Activated CD8-positive, alpha-beta memory T cell treated with anti-CD3 and anti-CD28 coated beads for 48 hours (primary cell): ENCODE data around the gene PKHD1.
"Not testable (repeated sequence)": the region's sequence is repeated elsewhere in the genome, so short reads cannot be mapped to it uniquely, and the experiment has no call there.

Experiments
- DNase-seq, 3 experiments: peaks; one replicate each; pipeline ENCODE4 v3.0.0-alpha.2; 2020; ENCODE audit warnings: low read depth in 2 of 3, low spot score in 2 of 3

PKHD1 gene

DNA sequence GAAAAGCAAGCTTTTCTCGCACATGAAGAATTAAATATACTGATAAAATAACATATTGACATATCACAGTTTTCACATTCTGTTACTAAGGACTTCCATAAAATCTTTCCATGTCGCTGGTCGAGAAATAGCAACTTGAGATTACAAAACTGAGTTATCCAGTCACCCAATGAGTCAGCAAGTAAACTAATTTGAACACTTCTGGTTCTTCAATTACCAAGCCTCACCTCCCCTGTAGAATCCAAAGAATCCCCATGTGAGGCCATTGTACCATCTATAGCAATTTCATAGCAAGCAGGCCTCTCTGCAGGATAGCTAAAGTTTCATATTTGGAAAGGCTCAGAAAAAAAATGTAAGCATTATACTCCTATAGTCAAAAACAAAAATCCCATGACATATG is 87.3 kb downstream of the PKHD1 start:
- DNase-seq = no peak

DNA sequence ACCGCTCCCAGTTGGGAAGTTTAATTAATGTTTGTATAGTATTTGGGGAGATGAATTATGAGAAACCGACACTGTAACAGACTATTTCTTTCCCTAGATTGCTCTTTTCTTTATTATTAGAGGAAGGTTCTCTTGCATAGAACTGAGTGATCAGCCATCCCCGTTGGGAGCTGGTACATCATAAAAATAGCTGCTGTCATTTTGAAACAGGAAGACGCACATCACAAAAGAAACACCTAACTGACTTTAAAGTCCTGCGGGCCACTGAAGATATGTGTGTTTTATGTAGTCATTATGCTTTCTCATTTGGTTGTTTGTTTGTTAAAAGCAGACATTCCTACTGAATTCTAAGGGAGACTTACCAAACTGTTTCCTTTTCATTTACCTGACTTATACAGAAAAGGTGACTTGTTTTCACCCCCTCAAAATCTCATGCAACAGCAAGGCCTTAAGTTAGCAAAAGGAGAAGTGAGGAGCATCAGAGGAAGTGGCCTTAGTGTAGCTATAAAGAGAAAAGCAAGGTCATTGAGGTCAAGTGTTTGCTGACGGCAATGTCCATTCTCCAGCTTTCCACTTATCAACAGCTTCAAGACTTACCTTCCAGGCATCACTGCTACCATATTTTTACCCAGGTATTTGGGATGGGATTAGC is 91.0 kb downstream of the PKHD1 start:
- no peak for DNase-seq

DNA sequence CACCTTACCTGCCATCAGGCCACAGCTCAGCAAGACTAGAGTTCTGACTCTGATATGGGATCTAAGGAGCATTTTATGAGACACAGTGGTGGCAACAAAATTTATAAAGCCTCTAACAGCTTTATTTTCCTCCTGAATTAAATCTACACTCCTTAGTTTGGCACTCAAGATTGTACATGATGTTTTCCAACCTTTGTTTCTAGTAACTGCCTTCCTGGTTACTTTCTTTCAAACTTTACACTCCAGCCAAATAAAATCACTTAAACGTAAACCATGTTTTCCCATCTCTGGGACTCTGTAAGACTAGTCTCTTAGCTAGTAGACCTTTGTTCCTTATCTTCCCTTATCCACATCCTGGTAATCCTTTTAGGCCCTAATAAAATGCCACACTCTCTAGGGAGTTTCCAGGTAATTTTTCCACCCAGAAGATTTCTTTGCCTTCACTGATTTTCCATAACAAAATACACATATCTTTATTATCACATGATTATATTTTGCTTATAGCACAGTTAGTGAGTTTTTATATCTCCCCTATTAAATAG is 92.1 kb downstream of the PKHD1 start:
- DNase-seq = no peak

DNA sequence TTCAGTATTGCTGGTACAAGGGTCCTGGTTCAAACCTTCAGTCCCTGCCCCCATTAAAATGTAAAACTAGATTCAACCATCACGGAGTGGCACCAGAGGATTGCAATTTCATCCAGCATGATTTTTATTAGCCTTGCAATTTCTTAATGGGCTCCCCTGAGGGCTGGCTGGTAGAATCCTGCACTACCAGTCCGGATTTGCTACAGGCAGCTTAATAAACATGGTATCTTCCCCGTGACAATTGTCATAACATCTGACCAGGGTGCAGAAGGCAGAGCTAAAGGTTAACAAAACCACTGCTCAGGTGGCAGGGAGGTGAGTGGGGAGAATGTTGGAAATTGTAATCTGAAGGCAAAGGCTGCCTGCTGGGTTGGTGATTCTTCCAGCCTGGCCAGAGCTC is 94.5 kb downstream of the PKHD1 start:
- DNase-seq = no peak

DNA sequence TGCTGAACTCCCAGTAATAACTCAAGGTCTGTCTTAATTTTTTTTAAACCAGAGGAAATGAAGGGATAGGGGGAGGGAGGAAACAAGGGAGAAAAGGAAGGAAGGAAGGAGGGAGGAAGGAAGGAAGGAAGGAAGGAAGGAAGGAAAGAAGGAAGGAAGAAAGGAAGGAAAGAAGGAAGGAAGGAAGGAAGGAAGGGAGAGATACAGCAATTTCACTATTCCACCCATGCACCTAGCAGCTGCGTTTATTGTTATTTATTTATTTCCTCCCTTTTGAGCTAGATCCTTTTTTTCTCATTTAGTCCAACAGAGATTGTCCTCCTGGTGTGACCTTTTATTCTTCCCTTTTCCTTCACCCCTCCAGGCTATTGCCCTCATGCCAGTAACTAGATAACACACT is 97.6 kb downstream of the PKHD1 start:
- DNase-seq = no peak

DNA sequence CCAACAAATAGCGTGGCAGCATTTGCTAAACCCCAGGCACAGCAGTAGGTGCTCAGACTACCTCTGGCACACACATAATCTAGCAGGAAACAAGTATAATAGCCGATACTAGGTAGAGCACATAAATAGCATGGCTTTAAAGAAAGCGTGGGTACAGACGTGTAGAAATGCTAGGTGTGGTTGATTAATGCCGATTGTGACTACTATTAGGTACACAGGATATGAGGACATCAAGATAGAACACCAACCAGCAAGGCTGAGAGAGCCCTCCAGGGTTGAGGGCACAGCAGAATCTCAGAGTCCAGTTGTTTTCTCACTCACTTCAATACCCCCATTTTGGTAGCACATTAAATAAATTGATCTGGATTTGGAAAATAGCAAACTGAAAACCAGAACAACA is 100.5 kb downstream of the PKHD1 start:
- DNase-seq = no peak

DNA sequence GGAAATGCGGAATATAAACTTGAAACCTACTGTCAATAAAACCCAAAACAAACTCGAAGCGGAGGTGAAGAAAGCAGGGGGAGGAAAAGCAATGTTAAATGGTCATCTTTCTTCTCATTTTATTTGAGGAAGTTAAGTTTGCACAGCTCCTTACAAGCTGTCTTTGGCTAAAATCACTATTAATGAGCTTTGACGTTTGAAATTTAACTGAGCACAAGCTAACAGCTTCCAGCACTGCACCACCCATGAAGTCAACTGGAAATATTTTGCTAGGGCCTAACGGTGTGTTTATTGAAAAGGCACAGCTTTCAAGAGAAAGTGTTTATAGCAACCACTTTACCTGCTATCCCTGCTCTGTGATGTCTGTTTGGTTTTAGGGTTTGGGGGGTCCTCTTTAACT is 103.8 kb downstream of the PKHD1 start:
- no peak for DNase-seq

DNA sequence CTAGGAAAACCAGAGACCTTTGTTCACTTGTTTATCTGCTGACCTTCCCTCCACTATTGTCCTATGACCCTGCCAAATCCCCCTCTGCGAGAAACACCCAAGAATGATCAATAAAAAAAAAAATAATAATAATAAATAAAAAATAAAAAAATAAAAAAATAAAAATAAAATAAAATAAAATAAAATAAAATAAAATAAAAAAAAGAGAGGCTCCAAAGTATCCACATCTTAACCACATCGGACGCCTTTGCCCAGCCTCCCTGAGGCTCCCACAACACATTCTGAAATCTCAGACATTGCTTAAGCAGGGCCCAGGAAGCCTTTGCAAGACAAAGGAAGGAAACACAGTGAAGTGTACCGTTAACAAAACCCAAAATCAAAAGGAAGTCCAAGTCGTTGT is 104.7 kb downstream of the PKHD1 start:
- DNase-seq = not testable (repeated sequence)

DNA sequence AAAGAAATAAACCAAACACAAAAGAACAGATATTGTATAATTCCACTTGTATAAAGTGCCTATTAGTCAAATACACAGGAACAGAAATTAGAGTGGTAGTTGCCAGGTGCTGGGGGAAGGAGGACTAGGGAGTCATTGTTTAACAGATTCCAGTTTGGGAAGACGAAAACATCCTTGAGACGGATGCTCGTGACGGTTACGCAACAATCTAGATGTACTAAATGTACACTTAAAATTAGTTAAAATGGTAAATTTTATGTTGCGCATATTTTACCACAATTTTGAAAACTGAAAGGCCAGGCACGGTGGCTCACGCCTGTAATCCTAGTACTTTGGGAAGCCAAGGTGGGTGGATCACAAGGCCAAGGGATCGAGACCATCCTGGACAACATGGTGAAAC is 111.0 kb downstream of the PKHD1 start:
- DNase-seq = no peak

DNA sequence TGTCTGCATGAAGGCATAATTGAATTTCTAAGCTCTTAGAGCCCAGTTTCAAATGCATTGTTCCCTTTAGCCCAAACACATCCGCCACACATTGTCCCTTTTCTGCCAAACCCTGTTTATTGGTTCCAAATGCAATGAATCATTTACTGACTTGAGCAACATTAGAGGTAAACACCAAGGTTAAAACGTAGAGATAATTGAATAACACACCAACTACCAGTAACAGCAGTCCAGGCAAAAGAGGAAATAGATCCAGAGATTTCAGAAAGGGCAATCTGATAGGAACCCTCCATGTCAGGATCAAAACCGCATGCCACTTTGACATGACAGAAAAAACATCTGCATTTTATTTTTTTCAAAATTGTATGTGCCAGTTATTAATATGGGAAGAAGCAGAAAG is 114.8 kb downstream of the PKHD1 start:
- DNase-seq = no peak

DNA sequence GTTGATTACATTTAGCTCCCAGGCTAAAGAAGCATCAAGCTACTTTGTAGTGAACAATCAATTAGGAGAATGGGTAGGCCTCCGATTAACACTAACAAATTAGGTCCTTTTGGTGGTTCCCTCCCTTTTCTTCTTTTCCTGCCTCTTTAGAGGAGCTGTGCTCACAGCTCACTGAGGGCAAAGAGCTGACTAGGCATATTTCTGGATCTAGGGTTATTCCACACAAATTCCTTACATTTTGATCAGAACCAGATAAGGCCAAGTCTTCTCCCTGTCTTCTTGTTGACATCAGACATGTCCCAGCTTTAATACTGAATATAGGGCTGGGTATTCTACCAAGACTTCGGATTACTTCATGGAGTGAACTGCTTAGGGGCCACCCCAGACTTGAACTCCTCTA is 119.1 kb downstream of the PKHD1 start:
- DNase-seq = no peak

DNA sequence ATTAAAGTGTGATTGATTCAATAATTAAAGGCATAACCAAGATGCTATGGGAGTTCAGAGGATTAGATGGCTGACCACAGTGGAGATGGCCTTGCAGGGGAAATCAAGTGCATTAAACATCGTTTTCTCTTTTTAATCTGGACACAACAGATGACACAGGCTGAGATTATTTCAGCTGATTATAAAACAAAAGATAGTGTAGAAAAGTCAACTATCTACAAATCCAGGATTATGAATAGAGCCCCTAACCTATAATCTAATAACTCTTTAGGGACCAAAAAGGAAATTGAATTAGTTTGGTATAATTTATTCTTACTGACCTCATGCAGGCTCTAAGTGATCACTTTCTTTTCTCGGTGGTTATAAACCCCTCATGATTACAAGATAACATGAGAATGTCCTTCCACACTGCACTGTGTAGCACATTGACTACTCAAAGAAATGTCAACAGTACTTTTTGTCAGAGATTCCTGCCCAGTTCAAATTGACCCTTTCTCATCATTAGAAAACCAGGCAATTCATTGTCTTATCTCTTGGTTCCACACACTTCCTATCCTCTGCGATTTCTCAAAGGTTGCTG is 122.1 kb downstream of the PKHD1 start:
- DNase-seq = no peak

DNA sequence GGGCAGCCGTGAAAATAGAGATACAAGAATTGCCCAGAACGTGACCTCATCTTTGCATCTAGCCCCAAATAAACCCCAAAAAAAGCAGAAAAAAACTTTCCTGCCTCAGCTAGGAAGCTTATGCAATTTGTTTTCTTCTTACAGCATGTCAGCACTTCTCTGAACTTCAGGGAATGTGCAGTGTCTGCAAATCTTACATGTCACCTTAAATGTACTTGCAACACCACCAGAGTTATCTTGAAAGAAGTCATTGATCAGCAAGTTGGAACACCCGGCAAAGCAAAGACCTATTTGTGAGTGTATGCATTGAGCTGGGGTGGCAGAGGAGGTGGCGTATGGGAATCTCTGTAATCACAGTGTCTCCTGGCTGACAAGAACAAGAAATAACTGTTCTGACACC is 123.4 kb downstream of the PKHD1 start:
- no peak for DNase-seq

DNA sequence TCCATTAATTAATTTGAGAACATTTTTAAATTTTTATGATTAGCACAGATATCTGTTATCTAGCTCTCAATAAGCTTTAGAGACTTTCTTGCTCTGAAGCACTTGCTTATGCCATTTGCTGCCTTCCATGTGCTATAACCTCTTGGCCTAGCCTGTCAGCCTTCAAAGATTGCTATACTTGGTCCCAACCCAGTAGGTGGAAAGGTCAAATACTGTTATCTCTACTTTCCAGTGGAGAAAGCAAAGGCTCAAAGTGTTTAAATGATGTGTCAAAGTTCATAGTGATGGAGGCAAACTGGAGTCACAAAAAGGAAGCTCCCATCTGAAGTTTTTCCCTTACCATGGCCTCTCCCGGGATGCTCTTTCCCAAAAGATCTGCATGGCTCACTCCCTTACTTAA is 125.1 kb downstream of the PKHD1 start:
- no peak for DNase-seq

DNA sequence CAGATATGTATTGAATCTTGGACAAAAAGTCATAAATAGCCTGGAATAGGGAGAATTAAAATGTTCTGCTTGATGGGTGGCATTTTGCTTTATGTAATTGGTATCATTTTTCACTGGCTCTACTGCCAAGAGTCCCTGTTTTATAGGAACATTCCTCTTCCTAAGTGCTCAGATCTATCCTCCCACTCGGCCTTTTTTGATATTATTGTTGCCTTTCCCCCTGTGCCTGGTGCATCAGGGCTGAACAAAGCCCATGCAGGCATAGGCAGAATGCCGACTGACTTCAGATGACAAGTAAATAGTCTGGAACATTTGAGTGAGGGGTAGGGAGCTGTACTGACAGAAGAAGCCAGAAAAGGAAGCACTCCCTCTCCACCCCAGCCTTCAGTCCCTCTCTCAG is 127.0 kb downstream of the PKHD1 start:
- no peak for DNase-seq

DNA sequence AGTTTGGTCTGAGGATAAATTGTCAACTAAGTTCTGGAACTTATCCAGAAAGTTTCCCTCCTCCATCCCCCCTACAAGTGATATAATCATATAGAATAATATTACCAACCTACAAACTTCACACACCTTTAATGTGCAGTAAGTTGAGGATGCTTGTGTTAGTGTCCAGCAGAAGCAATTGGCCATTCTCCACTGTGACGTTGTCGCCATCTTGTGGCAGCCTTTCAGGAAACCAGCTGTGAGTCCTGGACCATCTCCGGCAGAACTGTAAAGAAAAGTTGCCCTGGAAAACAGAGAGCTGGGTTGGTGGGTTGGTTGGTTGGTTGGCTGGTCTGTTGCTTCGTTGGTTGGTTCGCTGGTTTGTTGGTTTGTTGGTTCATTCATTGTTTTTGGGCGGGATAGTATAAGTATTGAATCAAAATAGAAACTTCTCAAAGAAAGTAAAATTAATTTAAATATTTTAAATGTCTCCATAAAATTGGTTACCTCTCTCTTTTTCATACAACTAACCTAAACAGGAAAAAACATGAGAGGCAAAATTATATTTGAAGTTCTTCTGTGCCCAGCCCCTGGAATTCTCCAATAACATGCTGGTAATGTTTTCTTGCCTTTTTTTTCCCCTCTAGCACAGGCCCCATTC is 127.5 kb downstream of the PKHD1 start:
- DNase-seq = peak in 2 of 3 experiments; percentile 10 to 11

DNA sequence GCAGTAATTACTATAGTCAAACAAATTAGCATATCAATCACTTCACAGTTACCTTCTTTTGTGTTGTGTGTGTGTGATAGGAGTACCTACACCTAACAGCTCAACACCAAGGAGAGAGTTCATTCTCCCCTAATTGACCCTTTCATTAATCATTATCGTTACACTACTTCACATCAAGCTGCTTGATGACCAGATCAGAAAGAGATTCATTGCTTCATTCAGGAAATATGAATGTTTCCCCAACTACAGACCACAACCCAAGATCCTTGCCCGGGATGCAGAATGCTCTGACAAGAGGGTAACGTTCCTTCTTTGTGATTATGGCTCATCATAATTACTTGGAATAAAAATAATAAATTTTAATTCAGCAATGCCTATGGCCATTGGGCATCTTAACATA is 132.7 kb downstream of the PKHD1 start:
- no peak for DNase-seq

DNA sequence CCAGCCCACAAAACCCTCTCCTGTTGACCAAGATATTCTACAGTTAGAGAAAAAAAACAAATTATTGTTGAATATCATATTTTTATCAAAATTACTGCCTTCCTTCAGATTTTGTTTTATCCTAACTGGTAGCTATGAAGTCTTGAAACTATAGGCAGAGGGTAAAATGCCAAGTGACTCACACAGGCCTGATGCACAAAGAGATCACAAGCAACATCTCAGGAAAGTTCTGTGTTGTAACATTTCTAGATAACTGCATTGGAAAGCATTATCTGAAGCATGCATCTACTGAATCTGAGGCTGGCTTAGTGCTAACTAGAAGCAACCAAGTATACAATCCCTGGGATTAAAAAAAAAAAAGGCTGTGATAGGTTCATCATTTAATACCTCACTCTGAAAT is 134.2 kb downstream of the PKHD1 start:
- no peak for DNase-seq

DNA sequence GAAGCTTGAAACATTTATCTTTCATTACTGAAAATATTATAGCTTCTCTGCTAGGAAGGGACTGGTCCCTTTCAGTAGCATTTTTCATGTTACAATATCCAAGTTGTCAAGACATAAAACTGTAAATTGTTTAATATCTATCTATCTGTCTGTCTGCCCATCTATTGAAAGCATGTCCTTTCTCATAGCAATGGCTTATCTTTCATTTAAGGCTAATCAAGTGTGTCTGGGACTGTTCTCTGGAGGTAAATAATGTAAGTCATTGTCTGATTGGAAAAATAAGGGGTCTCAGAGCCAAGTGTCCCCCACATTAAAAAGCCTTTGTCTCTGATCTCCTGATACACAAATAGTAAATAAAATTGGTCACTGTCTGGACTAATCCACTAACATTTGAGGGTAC is 135.5 kb downstream of the PKHD1 start:
- DNase-seq = no peak

DNA sequence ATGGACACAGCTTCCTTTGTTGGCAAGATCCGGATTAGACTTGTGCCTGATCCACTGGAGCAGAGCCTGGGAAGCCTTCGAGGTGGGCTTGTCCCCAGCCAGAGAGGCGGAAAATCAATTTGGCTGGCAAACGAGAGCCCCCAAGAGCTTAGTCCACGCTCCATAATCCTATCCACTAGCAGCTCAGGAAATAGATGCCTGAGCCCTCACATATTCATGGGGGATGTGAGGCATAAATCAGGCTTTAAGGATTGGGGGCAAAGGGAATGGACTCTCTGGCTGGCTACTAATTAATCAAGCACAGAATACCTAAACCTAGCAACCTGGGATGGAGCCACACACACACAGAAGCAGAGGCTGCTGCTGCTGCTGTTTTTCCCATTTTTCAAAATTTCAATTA is 137.9 kb downstream of the PKHD1 start:
- no peak for DNase-seq

DNA sequence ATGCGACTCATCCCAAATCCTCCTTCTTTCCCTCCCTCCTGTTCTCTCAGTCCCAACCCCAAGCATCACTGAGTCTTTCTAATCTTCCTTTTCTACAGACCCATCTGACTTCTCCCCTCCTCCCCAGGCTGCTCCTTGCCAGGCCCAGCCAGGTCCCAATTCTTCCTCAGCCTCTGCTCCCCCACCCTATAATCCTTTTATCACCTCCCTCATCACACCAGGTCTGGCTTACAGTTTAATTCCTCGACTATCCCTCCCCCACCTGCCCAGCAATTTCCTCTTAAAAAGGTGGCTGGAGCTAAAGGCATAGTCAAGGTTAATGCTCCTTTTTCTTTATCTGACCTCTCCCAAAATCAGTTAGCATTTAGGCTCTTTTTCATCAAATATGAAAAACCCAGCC is 147.7 kb downstream of the PKHD1 start:
- not testable (repeated sequence) for DNase-seq

DNA sequence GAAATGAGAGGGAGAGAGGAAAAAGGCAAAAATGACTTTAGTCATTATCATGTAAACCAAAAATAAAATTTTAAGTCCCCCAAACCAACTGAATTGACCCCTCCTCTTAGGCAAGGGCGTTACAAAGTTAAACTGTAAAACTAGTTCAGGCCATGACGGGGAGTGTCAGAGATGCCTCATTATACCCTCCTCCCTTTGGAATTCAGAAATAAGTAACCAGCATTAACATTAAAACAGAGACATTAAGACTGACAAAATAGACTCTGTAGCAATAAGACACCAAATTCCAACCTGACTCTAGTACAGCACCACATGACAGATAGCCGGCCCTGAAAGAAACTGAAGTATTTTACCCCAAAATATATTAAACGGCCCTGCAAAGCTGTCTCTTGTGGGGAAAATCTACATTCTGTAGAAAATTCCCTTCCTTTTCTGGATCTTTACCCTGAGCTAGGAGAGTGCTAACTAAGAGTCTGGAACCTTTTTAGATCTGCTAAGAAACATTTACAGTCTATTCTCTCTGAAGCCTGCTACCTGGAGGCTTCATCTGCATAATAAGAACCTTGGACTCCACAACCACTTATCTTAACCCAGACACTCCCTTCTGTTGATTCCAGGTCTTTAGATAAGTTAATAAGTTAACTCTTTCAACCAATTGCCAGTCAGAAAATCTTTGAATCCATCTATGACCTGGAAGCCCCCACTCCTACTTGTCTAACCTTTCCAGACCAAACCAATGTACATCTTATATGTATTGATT is 150.7 kb downstream of the PKHD1 start:
- DNase-seq = no peak
